ENCODE measurements around the gene OR52A5.
"Not testable (repeated sequence)": the region's sequence is repeated elsewhere in the genome, so short reads cannot be mapped to it uniquely, and the experiment has no call there.

DNA sequence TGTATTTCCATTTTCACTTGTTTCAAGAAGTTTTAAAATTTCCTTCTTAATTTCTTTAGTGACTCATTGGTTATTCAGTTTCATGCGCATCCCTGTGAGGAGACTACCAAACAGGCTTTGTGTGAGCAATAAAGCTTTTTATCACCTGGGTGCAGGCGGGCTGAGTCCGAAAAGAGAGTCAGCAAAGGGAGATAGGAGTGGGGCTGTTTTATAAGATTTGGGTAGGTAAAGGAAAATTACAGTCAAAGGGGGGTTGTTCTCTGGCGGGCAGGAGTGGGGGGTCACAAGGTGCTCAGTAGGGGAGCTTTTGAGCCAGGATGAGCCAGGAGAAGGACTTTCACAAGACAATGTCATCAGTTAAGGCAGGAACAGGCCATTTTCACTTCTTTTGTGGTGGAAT lies 22.1 kb upstream of the OR52A5 start:
- TF ChIP-seq EZH2 (IDR thresholded peaks at IDR 0.05; ENCODE audit: low read length): not testable (repeated sequence)
- TF ChIP-seq, protein P1, sequence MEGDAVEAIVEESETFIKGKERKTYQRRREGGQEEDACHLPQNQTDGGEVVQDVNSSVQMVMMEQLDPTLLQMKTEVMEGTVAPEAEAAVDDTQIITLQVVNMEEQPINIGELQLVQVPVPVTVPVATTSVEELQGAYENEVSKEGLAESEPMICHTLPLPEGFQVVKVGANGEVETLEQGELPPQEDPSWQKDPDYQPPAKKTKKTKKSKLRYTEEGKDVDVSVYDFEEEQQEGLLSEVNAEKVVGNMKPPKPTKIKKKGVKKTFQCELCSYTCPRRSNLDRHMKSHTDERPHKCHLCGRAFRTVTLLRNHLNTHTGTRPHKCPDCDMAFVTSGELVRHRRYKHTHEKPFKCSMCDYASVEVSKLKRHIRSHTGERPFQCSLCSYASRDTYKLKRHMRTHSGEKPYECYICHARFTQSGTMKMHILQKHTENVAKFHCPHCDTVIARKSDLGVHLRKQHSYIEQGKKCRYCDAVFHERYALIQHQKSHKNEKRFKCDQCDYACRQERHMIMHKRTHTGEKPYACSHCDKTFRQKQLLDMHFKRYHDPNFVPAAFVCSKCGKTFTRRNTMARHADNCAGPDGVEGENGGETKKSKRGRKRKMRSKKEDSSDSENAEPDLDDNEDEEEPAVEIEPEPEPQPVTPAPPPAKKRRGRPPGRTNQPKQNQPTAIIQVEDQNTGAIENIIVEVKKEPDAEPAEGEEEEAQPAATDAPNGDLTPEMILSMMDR (optimal IDR thresholded peaks at IDR 0.05 in 1 of 3, IDR thresholded peaks at IDR 0.05 in 1 of 3, conservative IDR thresholded peaks at IDR 0.05 in 1 of 3; ENCODE audit: extremely low read depth in 1 of 3, insufficient read depth in 2 of 3, low read length in 3 of 3): not testable (repeated sequence)

Data from keratinocyte (primary cell).